ENCODE results near the gene LMNA. TPM values are rescaled to one million over a fixed set of nuclear protein-coding genes. Genes with fewer than 3 reads are reported as not detected.

The LMNA gene
- total RNA-seq, 4 donors from 2014 or later: 143 to 244 (median 220) TPM

DNA sequence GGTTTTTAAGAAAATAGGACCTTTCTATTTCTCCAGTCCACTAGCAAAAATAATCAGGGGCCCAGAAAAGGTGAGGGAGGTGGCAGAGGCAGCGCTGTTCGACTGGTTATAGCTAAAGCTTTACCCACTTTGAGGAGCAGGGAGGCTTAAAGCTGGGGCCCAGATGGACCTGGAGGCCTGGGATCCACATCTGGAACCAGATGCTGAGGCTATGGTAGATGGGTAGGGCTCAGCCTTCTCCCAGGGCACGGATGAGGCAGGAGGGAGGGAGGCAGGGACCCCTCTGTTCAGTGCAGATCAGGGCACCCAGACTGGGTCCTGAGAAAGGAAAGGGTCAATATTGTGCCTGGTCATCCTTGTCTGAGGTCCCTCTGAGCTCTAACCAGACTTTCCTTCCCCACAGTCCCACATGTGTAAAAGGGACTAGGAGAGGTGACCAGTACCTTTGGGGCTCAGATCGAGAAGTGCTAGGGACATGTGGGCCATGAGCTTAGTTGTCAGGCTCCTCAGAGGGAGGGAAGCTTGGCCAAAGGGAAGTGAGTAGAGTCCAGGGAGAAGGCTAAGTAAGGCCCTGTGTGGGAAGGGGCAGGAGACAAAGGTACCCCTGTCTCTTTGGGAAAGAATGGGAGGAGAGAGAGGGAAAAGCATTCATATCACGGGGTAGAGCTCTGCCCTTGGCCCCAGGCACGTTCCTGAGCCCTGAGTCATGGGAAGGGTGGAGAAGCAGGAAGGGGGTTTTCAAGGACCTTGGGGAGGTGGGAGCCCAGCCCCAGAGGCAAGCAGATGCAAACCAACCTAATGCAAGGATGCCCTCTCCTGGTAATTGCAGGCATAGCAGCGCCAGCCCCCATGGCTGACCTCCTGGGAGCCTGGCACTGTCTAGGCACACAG, 15.4 kb downstream of the LMNA start:
- H3K27ac ChIP-seq: peak overlapping the region; percentile 98 to 99 (median 98)
- no peaks in the 10 kb centered on the region for H3K9me3 ChIP-seq
- DNase-seq (peak; percentile 64 to 88), ATAC-seq (peak; percentile 59 to 79)
- H3K27me3 ChIP-seq: no peaks in the 10 kb centered on the region
- peak overlapping the region in 2 of 4 donors; percentile 8 to 42 for H3K4me3 ChIP-seq
- peaks cover 0 to 46% of the 10 kb centered on the region in 2 donors for H3K36me3 ChIP-seq
- H3K4me1 ChIP-seq: peaks cover 53 to 59% of the 10 kb centered on the region in 2 donors
- intact Hi-C loops (cut with DNase I; ENCODE audit: low total_unique reads) (loop anchor here (1.0 to 10.0 kb wide), 4 partner anchors 34 to 1125 kb away; partner anchors contain the start of genes MRPL24 and ZBTB7B), in situ Hi-C loops (cut with MboI; ENCODE audit: low sequenced_read_pairs in 4 of 4) (loop anchor here (5.0 kb wide), 2 partner anchors 33 to 38 kb away; no protein-coding TSS in a partner anchor)
- TF ChIP-seq, protein P1, sequence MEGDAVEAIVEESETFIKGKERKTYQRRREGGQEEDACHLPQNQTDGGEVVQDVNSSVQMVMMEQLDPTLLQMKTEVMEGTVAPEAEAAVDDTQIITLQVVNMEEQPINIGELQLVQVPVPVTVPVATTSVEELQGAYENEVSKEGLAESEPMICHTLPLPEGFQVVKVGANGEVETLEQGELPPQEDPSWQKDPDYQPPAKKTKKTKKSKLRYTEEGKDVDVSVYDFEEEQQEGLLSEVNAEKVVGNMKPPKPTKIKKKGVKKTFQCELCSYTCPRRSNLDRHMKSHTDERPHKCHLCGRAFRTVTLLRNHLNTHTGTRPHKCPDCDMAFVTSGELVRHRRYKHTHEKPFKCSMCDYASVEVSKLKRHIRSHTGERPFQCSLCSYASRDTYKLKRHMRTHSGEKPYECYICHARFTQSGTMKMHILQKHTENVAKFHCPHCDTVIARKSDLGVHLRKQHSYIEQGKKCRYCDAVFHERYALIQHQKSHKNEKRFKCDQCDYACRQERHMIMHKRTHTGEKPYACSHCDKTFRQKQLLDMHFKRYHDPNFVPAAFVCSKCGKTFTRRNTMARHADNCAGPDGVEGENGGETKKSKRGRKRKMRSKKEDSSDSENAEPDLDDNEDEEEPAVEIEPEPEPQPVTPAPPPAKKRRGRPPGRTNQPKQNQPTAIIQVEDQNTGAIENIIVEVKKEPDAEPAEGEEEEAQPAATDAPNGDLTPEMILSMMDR (IDR thresholded peaks at IDR 0.05 in 4 of 5, conservative IDR thresholded peaks at IDR 0.05 in 1 of 5): peak; percentile 98 to 99 (median 99)
- TF ChIP-seq POLR2A (IDR thresholded peaks at IDR 0.05): no peak

DNA sequence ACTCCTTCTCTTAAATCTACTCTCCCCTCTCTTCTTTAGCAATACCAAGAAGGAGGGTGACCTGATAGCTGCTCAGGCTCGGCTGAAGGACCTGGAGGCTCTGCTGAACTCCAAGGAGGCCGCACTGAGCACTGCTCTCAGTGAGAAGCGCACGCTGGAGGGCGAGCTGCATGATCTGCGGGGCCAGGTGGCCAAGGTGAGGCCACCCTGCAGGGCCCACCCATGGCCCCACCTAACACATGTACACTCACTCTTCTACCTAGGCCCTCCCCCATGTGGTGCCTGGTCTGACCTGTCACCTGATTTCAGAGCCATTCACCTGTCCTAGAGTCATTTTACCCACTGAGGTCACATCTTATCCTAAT, 16.0 kb downstream of the LMNA start:
- H3K27ac ChIP-seq: peak overlapping the region; percentile 98 to 99 (median 98)
- H3K4me3 ChIP-seq: no peak overlapping the region
- TF ChIP-seq POLR2A (IDR thresholded peaks at IDR 0.05): no peak
- TF ChIP-seq, protein P1 (IDR thresholded peaks at IDR 0.05 in 4 of 5, conservative IDR thresholded peaks at IDR 0.05 in 1 of 5): peak in 1 of 5 experiments; percentile 43
- DNase-seq (no peak), ATAC-seq (no peak)
- peaks cover 0 to 52% of the 10 kb centered on the region in 2 donors for H3K36me3 ChIP-seq
- in situ Hi-C loops (cut with MboI; ENCODE audit: low sequenced_read_pairs in 4 of 4): loop anchor here (5.0 kb wide), 2 partner anchors 33 to 38 kb away; no protein-coding TSS in a partner anchor
- H3K27me3 ChIP-seq: no peaks in the 10 kb centered on the region
- H3K4me1 ChIP-seq: peaks cover 47 to 53% of the 10 kb centered on the region in 2 donors
- intact Hi-C loops (cut with DNase I; ENCODE audit: low total_unique reads): loop anchor here (1.0 kb wide), 1 partner anchor 34 kb away; no protein-coding TSS in a partner anchor
- H3K9me3 ChIP-seq: no peaks in the 10 kb centered on the region

DNA sequence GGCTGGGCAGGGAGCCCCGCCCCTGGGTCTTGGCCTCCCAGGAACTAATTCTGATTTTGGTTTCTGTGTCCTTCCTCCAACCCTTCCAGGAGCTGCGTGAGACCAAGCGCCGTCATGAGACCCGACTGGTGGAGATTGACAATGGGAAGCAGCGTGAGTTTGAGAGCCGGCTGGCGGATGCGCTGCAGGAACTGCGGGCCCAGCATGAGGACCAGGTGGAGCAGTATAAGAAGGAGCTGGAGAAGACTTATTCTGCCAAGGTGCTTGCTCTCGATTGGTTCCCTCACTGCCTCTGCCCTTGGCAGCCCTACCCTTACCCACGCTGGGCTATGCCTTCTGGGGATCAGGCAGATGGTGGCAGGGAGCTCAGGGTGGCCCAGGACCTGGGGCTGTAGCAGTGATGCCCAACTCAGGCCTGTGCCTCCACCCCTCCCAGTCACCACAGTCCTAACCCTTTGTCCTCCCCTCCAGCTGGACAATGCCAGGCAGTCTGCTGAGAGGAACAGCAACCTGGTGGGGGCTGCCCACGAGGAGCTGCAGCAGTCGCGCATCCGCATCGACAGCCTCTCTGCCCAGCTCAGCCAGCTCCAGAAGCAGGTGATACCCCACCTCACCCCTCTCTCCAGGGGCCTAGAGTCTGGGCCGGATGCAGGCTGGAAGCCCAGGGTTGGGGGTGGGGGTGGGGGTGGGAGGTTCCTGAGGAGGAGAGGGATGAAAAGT, 20.4 kb downstream of the LMNA start:
- Histone ChIP-seq H3K27ac (no peak overlapping the region), H3K4me3 (no peak overlapping the region), H3K27me3 (no peaks in the 10 kb centered on the region), H3K36me3 (peaks cover 0 to 93% of the 10 kb centered on the region in 2 donors), H3K9me3 (no peaks in the 10 kb centered on the region), H3K4me1 (peaks cover 4 to 10% of the 10 kb centered on the region in 2 donors)
- DNase-seq (no peak), ATAC-seq (no peak)
- TF ChIP-seq POLR2A (IDR thresholded peaks at IDR 0.05): no peak
- TF ChIP-seq, protein P1 (IDR thresholded peaks at IDR 0.05 in 4 of 5, conservative IDR thresholded peaks at IDR 0.05 in 1 of 5): no peak
- in situ Hi-C loops (cut with MboI; ENCODE audit: low sequenced_read_pairs in 4 of 4): loop anchor here (5.0 kb wide), 2 partner anchors 38 to 43 kb away; no protein-coding TSS in a partner anchor
- intact Hi-C loops (cut with DNase I; ENCODE audit: low total_unique reads): no loop called here

DNA sequence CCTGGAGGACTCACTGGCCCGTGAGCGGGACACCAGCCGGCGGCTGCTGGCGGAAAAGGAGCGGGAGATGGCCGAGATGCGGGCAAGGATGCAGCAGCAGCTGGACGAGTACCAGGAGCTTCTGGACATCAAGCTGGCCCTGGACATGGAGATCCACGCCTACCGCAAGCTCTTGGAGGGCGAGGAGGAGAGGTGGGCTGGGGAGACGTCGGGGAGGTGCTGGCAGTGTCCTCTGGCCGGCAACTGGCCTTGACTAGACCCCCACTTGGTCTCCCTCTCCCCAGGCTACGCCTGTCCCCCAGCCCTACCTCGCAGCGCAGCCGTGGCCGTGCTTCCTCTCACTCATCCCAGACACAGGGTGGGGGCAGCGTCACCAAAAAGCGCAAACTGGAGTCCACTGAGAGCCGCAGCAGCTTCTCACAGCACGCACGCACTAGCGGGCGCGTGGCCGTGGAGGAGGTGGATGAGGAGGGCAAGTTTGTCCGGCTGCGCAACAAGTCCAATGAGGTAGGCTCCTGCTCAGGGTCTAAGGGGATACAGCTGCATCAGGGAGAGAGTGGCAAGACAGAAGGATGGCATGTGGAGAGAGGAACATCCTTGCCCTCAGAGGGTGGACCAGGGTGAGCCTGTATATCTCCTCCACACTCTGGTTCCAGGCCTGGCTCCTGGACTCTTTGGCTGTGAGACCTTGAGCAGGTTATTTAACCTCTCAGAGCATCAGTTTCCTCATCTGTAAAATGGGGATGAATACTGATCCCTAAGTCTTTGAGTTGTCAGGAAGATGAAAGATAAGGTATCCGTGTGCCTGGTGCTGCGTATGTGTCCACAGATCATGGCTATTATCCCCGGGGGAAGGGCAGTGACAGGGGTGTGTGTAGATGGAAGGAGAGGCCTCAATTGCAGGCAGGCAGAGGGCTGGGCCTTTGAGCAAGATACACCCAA, 21.7 kb downstream of the LMNA start:
- DNase-seq: no peak
- intact Hi-C loops (cut with DNase I; ENCODE audit: low total_unique reads): no loop called here

More for the DNA sequence above, 21.7 kb downstream of the LMNA start:
- Histone ChIP-seq H3K4me1 (no peaks in the 10 kb centered on the region), H3K27ac (no peak overlapping the region), H3K27me3 (no peaks in the 10 kb centered on the region), H3K9me3 (no peaks in the 10 kb centered on the region), H3K4me3 (no peak overlapping the region), H3K36me3 (peaks cover 0 to 84% of the 10 kb centered on the region in 2 donors)
- in situ Hi-C loops (cut with MboI; ENCODE audit: low sequenced_read_pairs in 4 of 4): no loop called here
- TF ChIP-seq POLR2A (IDR thresholded peaks at IDR 0.05): no peak
- TF ChIP-seq, protein P1 (IDR thresholded peaks at IDR 0.05 in 4 of 5, conservative IDR thresholded peaks at IDR 0.05 in 1 of 5): no peak
- ATAC-seq: no peak

Measured in gastrocnemius medialis (tissue), 4 donors.